ENCODE measurements around the gene TMF1.

The TMF1 gene

GRCh38 chr3:69052472-69052898 is 352 bp upstream of the TMF1 start:
- TF ChIP-seq POLR2AphosphoS5 (IDR thresholded peaks at IDR 0.05; ENCODE audit: low read depth, low read length), result 0 out of 2 replicates have a peak, but pooled peaks have one; percentile 13
- no peak for TF ChIP-seq TAF1 (IDR thresholded peaks at IDR 0.05; ENCODE audit: borderline replicate concordance, insufficient read depth, low read length)
- TF ChIP-seq, protein P1, sequence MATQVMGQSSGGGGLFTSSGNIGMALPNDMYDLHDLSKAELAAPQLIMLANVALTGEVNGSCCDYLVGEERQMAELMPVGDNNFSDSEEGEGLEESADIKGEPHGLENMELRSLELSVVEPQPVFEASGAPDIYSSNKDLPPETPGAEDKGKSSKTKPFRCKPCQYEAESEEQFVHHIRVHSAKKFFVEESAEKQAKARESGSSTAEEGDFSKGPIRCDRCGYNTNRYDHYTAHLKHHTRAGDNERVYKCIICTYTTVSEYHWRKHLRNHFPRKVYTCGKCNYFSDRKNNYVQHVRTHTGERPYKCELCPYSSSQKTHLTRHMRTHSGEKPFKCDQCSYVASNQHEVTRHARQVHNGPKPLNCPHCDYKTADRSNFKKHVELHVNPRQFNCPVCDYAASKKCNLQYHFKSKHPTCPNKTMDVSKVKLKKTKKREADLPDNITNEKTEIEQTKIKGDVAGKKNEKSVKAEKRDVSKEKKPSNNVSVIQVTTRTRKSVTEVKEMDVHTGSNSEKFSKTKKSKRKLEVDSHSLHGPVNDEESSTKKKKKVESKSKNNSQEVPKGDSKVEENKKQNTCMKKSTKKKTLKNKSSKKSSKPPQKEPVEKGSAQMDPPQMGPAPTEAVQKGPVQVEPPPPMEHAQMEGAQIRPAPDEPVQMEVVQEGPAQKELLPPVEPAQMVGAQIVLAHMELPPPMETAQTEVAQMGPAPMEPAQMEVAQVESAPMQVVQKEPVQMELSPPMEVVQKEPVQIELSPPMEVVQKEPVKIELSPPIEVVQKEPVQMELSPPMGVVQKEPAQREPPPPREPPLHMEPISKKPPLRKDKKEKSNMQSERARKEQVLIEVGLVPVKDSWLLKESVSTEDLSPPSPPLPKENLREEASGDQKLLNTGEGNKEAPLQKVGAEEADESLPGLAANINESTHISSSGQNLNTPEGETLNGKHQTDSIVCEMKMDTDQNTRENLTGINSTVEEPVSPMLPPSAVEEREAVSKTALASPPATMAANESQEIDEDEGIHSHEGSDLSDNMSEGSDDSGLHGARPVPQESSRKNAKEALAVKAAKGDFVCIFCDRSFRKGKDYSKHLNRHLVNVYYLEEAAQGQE (IDR thresholded peaks at IDR 0.05; ENCODE audit: insufficient read depth in 1 of 2, low read depth in 2 of 2, low read length in 2 of 2), result no peak

DNA sequence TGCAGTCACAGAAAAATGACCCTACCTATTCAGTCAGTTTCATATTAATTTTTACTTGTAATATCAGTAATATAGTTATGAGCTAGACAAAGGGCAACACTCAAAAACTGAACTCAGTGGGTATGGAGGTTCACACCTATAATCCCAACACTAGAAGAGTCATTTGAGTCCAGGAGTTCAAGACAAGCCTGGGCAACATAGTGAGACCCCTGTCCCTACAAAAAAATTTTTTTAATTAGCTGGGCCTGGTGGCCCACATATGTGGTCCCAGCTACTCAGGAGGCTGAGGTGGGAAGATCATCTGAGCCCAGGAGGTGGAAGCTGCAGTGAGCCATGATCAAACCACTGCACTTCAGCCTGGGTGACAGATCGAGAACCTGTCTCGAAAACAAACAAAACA is 3.1 kb downstream of the TMF1 start:
- TF ChIP-seq, protein P1 (IDR thresholded peaks at IDR 0.05; ENCODE audit: insufficient read depth in 1 of 2, low read depth in 2 of 2, low read length in 2 of 2), result no peak
- TF ChIP-seq POLR2AphosphoS5 (IDR thresholded peaks at IDR 0.05; ENCODE audit: low read depth, low read length), result no peak
- no peak for TF ChIP-seq SIN3A (IDR thresholded peaks at IDR 0.05; ENCODE audit: borderline replicate concordance, insufficient read depth, low read length)
- no peak for TF ChIP-seq FOXP2 (optimal IDR thresholded peaks at IDR 0.05; ENCODE audit: borderline replicate concordance, extremely low read depth, extremely low read length, insufficient read depth)
- no peak for TF ChIP-seq TAF1 (IDR thresholded peaks at IDR 0.05; ENCODE audit: borderline replicate concordance, insufficient read depth, low read length)

DNA sequence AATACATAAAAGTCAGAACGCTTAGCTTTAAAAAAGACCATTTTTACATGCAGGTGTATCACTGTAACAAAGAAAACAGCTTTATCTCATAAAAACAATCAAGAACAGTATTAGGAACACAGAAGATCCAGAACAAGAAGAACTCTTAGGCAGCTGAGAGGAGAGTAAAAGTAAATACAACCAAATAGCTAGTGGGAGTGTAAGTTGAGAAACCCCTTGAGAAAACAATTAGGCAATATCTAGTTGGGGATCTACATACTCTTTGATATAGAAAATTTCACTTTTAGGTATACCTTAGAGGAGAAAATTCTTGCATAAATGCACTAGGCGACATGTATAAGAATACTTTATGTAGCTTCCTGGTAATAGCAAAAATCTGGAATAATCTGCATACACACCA is 7.5 kb downstream of the TMF1 start:
- TF ChIP-seq FOXP2 (optimal IDR thresholded peaks at IDR 0.05; ENCODE audit: borderline replicate concordance, extremely low read depth, extremely low read length, insufficient read depth), result no peak
- TF ChIP-seq POLR2AphosphoS5 (IDR thresholded peaks at IDR 0.05; ENCODE audit: low read depth, low read length), result no peak
- no peak for TF ChIP-seq TAF1 (IDR thresholded peaks at IDR 0.05; ENCODE audit: borderline replicate concordance, insufficient read depth, low read length)
- TF ChIP-seq SIN3A (IDR thresholded peaks at IDR 0.05; ENCODE audit: borderline replicate concordance, insufficient read depth, low read length), result no peak

GRCh38 chr3:69033470-69033869 is 18.7 kb downstream of the TMF1 start:
- TF ChIP-seq FOXP2 (optimal IDR thresholded peaks at IDR 0.05; ENCODE audit: borderline replicate concordance, extremely low read depth, extremely low read length, insufficient read depth) (no peak), SIN3A (IDR thresholded peaks at IDR 0.05; ENCODE audit: borderline replicate concordance, insufficient read depth, low read length) (no peak), POLR2AphosphoS5 (IDR thresholded peaks at IDR 0.05; ENCODE audit: low read depth, low read length) (no peak), TAF1 (IDR thresholded peaks at IDR 0.05; ENCODE audit: borderline replicate concordance, insufficient read depth, low read length) (no peak)
- TF ChIP-seq, protein P1 (IDR thresholded peaks at IDR 0.05; ENCODE audit: insufficient read depth in 1 of 2, low read depth in 2 of 2, low read length in 2 of 2), result no peak

- TF ChIP-seq, protein P1 (IDR thresholded peaks at IDR 0.05; ENCODE audit: insufficient read depth in 1 of 2, low read depth in 2 of 2, low read length in 2 of 2), result no peak
- no peak for TF ChIP-seq SIN3A (IDR thresholded peaks at IDR 0.05; ENCODE audit: borderline replicate concordance, insufficient read depth, low read length)
- no peak for TF ChIP-seq FOXP2 (optimal IDR thresholded peaks at IDR 0.05; ENCODE audit: borderline replicate concordance, extremely low read depth, extremely low read length, insufficient read depth)
- no peak for TF ChIP-seq POLR2AphosphoS5 (IDR thresholded peaks at IDR 0.05; ENCODE audit: low read depth, low read length)
- no peak for TF ChIP-seq TAF1 (IDR thresholded peaks at IDR 0.05; ENCODE audit: borderline replicate concordance, insufficient read depth, low read length)
These were observed 19.4 kb downstream of the TMF1 start for GRCh38 chr3:69032737-69033136.
